Lower leg skin (tissue), 4 donors: ENCODE data around the gene ZNF823. TPM values are rescaled to one million over a fixed set of nuclear protein-coding genes. Genes with fewer than 3 reads are reported as not detected.
A peak's percentile ranks its signal among the peaks of the same experiment; 100 is the strongest.

Source experiments
- DNase-seq, 2 donors: peaks; one replicate each; pipeline ENCODE4 v3.0.0-alpha.2; 2019; ENCODE audit warnings: low spot score in 2 of 2
- H3K4me3 ChIP-seq: fragments of 200-600 bp; sonication (generic); 2 replicates; pipeline ENCODE4 v1.5.1; 2017; ENCODE audit warnings: mild to moderate bottlenecking, low read depth; ENCODE audit not compliant: poor library complexity, severe bottlenecking
- POLR2A ChIP-seq, 2 donors: fragments of 450-650 bp; IDR thresholded peaks; one replicate each; pipeline ENCODE4 v1.6.1; 2016 to 2017; ENCODE audit warnings: antibody characterized with exemption in 2 of 2, mild to moderate bottlenecking in 1 of 2, moderate library complexity in 1 of 2
- WGBS, 2 donors: methylation state at CpG; one replicate each; pipeline ENCODE4 v1.1.5; 2018; 5-methylcytosine and 5-hydroxymethylcytosine counted together
- intact Hi-C: fragments of 100-400 bp; cut with DNase I; formaldehyde crosslinking; loops from one replicate; pipeline ENCODE4 v1.15.0; 2023; ENCODE audit warnings: low total_unique reads
- total RNA-seq, 4 donors: library from RNA; depleted of rRNA; stranded (reverse); fragments of >200 nt; gene quantifications; one replicate each; pipeline ENCODE4 v1.1.0, GENCODE V29; 2016
- TF ChIP-seq, protein P1 (sequence below), 3 donors: fragments of 450-650 bp; IDR thresholded peaks; one replicate each; pipeline ENCODE4 v1.5.1; 2016; ENCODE audit warnings: antibody characterized with exemption in 3 of 3, mild to moderate bottlenecking in 3 of 3, moderate library complexity in 2 of 3

ZNF823 gene
- 1 to 10 TPM; 5.5 to 8.4 (median 6.5) TPM for total RNA-seq

DNA sequence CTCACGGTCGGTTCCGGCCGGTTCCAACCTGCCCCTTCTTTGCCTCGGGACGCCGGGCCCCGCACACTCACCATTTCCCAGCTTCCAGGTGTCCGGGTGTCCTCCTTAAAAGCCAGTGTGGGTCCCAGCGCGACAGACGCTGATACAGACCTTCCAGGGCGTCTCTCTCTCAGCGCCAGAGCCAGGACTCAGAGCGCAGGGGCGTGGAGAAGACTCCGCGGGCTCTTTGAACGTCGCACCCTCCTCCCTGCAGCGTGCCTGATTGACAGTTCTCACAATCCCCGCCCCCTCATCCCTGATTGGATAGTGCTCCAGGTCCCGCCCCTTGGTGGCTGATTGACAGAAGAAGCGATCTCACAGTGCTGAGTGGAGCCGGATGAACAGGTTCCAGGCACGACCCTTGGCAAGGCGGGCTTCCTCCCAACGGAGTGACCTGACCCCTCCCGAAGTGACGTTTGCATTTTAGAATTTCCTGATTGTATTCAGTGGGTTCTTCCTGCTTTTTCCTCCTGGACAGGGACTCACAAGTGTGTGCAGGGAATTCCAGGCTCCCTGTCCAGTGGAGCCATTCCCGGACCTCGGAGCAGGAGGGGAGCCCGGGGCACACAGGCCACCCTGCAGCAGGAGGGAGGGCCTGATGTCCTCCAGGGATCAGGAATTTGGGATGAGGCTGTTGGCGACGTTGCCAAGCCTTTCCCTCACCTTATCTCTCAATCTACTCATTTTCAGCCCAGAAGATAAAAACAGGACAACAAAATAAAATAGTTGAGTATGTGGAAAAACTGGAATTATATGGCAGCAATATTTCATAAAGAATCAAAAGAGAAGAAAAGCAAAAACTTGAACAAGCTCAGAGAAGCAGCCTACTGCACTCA is at the start of gene ZNF823:
TSS of gene ZNF823 (minus strand) at position 201 of the 875 bp plus-strand sequence. CDS start at position 74, 127 bp downstream.
- intact Hi-C loops = no loop called here
- WGBS, 2 donors = 1% methylated on average over 32 to 35 of the region's 35 CpGs
- H3K4me3 ChIP-seq = peak within 1 kb of the TSS; percentile 79
- no peak for TF ChIP-seq POLR2A (IDR thresholded peaks at IDR 0.05)
- TF ChIP-seq, protein P1, sequence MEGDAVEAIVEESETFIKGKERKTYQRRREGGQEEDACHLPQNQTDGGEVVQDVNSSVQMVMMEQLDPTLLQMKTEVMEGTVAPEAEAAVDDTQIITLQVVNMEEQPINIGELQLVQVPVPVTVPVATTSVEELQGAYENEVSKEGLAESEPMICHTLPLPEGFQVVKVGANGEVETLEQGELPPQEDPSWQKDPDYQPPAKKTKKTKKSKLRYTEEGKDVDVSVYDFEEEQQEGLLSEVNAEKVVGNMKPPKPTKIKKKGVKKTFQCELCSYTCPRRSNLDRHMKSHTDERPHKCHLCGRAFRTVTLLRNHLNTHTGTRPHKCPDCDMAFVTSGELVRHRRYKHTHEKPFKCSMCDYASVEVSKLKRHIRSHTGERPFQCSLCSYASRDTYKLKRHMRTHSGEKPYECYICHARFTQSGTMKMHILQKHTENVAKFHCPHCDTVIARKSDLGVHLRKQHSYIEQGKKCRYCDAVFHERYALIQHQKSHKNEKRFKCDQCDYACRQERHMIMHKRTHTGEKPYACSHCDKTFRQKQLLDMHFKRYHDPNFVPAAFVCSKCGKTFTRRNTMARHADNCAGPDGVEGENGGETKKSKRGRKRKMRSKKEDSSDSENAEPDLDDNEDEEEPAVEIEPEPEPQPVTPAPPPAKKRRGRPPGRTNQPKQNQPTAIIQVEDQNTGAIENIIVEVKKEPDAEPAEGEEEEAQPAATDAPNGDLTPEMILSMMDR (IDR thresholded peaks at IDR 0.05) = no peak
- peak; percentile 100 for DNase-seq

DNA sequence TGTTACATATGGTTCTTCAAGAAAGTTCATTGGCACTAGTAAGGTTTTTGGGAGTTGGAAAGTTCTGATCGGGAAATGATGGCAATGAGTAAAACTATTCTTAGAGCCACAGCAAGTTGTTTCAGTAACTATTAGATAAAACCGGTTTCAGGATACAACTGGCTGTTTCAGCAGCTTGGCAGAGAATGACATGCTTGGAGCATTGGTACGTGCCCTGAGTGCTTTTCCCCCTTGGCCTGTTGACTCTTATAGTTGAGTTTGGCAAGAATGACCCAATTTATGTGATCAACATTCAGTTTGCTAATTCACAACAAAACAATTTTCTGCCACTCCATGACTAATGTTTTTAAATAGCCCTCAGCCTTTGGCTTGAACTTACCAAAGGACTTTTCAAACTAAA is 48.8 kb upstream of the ZNF823 start:
- no peak for DNase-seq
- intact Hi-C loops = no loop called here
- TF ChIP-seq POLR2A (IDR thresholded peaks at IDR 0.05) = no peak
- TF ChIP-seq, protein P1 (IDR thresholded peaks at IDR 0.05) = no peak
- 69 to 73% methylated on average over 3 of the region's 3 CpGs for WGBS, 2 donors
- no peak overlapping the region for H3K4me3 ChIP-seq

DNA sequence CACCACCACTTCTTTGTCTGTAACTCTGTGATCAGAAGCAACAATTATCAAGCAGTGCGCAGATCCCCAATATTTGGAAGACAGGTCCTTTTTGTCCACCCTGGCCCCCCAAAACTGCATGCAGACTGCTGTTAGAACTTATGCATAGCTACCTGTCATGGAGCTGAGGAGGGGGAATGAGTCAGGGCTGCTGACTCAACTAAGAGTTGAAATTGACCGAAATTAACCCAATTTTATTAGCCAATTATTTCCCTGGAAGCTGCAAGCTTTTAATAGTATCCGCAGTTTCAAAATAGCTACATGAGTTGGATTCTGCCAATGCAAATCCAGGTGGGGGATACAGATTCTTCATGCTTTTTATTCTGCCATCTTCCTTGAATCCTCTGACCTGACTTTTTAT is 45.6 kb upstream of the ZNF823 start:
- H3K4me3 ChIP-seq = no peak overlapping the region
- no peak for DNase-seq
- 97 to 98% methylated on average over 3 of the region's 3 CpGs for WGBS, 2 donors
- TF ChIP-seq POLR2A (IDR thresholded peaks at IDR 0.05) = no peak
- TF ChIP-seq, protein P1 (IDR thresholded peaks at IDR 0.05) = no peak
- intact Hi-C loops = no loop called here

DNA sequence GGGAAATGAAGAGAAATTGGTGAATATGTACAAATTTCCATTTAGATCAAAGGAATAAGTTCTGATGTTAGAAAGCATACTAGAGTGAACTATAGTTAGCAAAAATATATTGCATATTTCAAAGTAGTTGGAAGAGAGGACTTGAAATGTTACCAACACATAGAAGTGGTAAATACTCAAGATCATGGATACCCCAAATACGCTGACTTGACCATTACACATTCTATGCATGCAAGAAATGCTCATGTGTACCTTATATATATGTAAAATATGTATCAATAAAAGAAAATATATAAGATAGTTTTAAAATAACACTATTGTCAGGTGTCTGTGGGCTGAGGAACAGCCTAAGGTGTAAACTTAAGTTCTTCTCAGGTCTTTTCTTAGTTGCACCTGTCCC is 45.0 kb upstream of the ZNF823 start:
- no peak for TF ChIP-seq POLR2A (IDR thresholded peaks at IDR 0.05)
- TF ChIP-seq, protein P1 (IDR thresholded peaks at IDR 0.05) = no peak
- WGBS, 2 donors = 100% methylated on average over 1 of the region's 1 CpG
- intact Hi-C loops = no loop called here
- no peak for DNase-seq
- H3K4me3 ChIP-seq = no peak overlapping the region

DNA sequence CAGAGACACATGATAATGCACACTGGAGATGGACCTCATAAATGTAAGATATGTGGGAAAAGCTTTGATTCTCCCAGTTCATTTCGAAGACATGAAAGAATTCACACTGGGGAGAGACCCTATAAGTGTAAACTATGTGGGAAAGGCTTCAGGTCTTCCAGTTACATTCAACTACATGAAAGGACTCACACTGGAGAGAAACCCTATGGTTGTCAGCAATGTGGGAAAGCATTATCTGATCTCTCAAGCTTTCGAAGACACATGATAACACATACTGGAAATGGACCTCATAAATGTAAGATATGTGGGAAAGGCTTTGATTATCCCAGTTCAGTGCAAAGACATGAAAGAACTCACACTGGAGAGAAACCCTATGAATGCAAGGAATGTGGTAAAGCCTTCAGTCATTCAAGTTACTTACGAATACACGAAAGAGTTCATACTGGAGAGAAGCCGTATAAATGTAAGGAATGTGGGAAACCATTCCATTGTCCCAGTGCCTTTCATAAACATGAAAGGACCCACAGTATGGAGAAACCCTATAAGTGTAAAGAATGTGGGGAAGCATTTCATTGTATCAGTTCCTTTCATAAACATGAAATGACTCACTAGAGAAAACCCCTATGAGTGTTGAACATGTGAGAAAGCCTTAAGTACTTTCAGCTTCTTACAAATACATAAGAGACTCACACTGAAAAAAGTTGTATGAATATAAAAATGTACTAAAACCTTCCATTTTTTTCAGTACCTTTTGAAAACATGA is 42.7 kb upstream of the ZNF823 start:
- intact Hi-C loops = no loop called here
- H3K4me3 ChIP-seq = no peak overlapping the region
- DNase-seq = no peak
- 98% methylated on average over 5 of the region's 5 CpGs for WGBS, 2 donors
- TF ChIP-seq, protein P1 (IDR thresholded peaks at IDR 0.05) = no peak
- no peak for TF ChIP-seq POLR2A (IDR thresholded peaks at IDR 0.05)
